Stimulated activated naive CD4-positive, alpha-beta T cell (primary cell): ENCODE data around the gene GATAD2A.
A peak's percentile ranks its signal among the peaks of the same experiment; 100 is the strongest.
"Not testable (repeated sequence)": the region's sequence is repeated elsewhere in the genome, so short reads cannot be mapped to it uniquely, and the experiment has no call there.

Experiments used
- DNase-seq, 6 experiments: peaks; one replicate each; lab custom pipeline; 2025; lab: John Stamatoyannopoulos, UW

GATAD2A gene

GRCh38 chr19:19404879-19405860, at the start of gene GATAD2A:
Gene GATAD2A (plus strand): TSS chr19:19405675. CDS start chr19:19465346, 59,671 bp downstream.
- DNase-seq: peak; percentile 82 to 93 (median 89)

GRCh38 chr19:19356500-19356899, 49.0 kb upstream of the GATAD2A start:
- DNase-seq: no peak

DNA sequence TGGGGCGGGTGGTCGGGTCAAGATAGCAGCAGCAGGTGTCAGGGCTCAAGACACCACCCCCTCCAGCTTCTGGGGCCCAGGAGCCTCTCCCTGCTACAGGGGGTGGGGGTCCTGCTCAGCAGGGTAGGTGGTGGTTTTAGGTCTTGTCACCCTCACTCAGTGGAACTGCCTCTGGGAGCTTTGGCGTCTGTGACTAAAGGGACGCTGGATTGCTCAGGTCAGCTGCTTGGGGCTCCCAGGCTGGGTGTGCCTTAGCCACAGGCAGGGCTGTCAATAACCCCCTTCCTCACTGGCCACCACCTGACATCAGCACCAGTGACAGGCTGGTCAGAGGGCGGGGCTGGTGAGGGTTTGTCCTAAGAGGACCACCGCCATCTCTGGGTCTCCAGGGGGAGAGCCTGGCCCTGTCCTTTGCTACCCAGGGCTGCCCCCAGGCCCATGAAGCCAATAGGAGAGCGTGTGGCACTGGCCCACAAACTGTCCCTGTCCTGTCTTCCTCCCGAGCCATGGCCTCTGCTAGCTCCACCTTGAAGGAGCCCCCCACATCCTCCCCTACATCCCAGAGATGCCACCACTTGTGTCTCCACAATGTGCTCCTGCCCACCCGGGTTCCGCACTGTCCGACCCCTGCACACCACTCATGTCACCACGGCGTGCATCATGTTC, 48.4 kb upstream of the GATAD2A start:
- DNase-seq: no peak

DNA sequence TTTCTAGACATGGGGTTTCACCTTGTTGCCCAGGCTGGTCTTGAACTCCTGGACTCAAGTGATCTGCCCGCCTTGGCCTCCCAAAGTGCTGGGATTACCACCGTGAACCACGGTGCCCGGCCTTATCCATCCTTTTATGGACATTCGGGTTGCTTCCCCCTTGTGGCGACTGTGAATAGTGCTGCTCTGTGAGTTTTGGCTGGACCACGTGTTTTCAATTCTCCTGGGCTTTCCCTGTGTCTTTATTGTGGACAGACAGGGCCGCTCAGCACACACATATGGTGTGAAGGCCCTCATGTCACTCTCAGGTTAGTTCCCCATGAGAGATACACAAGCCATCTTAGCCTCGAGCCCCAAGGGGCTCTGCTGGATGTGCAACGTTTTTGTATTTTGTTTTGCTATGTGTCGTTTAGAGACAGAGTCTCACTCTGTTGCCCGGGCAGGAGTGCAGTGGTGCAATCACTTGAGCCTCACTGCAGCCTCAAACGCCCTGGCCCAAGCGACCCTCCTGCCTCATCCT, 44.3 kb upstream of the GATAD2A start:
- DNase-seq: peak; percentile 16 to 67 (median 43)

- no peak for DNase-seq
These were observed 43.4 kb upstream of the GATAD2A start for GRCh38 chr19:19362075-19362474.

DNA sequence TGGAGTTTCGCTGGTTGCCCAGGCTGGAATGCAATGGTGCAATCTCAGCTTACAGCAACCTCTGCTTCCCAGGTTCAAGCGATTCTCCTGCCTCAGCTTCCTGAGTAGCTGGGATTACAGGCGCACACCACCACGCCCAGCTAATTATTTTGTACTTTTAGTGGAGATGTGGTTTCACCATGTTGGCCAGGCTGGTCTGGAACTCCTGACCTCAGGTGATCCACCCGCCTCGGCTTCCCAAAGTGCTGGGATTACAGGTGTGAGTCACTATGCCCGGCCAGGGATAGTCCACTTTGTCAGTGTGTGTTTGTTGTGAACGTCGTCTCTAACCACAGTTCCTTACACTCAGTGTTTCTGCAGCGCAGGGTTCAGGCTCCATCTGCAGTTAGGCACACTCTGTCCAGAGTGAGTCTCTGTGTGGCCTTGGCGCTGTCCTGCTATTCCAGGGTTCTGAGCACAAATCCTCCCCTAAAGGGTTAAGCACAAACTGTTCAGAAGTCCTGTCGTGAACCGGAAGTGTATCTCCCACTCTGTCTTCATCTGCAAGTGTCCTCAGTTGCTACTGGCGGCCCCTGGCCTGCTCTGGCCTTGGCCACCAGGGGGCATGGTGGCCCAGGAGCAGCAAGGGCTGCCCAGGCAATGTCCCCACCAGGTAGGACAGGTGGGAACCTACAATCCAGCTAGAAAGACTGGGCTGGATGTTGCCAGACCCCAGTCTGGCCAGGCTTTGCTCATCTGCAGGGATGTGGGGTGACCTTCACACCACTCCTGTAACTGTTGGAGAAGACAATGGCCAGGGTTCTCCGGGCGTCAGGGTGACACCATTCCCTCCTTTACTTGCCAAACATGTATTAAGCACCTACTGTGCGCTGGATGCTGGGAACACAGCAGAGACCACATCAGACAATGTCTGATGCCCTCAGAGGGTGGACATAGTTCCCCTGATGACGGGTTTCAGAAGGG, 38.8 kb upstream of the GATAD2A start:
- peak; percentile 20 to 73 (median 60) for DNase-seq

DNA sequence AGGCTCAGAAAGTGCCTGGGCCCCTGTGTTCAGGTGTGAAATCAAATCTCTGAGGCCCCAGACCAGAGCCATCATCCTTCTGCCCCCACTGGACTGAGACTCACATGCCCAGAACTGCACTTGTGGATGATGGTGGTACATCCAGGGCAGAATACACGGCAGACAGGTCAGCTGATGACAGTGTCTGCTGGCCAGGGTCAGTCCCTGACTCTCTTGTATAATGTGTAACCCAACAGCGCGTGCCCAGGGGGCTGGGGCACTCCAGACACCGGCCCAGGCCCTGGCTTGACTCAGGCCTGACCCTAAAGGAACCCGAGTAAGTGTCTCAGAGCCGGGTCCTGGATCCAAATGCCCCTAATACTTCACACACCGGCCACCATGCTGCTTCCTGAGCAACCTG, 37.4 kb upstream of the GATAD2A start:
- DNase-seq: no peak

GRCh38 chr19:19371059-19371458, 34.4 kb upstream of the GATAD2A start:
- DNase-seq: no peak

DNA sequence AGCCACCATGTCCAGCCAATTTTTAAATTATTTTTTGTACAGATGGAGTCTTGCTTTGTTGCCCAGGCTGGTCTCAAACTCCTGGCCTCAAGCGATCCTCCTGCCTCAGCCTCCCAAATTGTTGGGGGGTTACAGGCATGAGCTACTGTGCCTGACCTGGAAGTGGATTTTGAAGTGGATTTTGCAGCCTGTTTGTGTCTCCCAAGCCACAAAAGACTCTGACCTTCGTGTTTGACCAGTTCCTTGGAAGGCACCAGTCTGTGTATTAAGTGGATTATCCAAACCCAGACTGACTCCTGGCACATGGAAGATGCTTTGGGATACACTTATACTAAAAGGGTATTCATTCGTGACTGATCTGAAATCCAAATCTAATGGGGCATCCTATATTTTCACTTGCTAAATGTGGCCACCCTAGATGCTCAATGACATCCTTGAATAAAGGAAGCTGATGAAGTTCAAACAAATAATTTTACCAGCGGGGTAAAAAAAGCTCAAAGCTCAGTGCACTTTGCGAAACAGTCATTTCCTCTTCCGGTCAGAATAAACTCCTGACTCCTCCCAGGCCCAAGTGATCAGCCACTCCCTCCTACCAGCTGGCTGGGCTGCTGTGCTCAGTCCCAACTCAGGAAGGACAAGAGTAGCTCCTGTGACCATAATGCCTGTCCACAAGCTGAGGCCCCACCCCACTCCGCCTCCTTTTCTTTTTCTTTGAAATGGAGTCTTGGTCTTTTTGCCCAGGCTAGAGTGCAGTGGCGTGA, 32.6 kb upstream of the GATAD2A start:
- peak in 2 of 6 experiments; percentile 14 to 15 for DNase-seq

DNA sequence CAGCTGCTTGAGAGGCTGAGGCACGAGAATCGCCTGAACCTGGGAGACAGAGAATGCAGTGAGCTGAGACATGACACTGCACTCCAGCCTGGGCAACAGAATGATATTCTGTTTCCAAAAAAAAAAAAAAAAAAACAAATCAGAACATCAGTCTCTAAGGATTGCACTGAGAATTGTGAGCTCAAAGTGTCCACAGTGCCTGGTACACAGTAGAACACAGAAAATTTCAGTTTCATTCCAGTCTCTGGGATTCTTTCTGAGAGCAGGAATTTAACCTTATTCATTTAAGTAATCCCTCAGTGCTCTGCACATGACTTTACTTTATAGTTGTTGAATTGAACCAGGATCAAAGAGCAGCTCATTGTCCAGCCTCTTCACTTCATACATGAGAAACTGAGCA, 25.9 kb upstream of the GATAD2A start:
- no peak for DNase-seq

GRCh38 chr19:19380316-19380715, 25.2 kb upstream of the GATAD2A start:
- not testable (repeated sequence) for DNase-seq

GRCh38 chr19:19381007-19381926, 24.2 kb upstream of the GATAD2A start:
- no peak for DNase-seq

- DNase-seq: no peak
These were observed 23.4 kb upstream of the GATAD2A start for GRCh38 chr19:19382118-19382517.

- no peak for DNase-seq
These were observed 21.0 kb upstream of the GATAD2A start for GRCh38 chr19:19384486-19384885.

GRCh38 chr19:19385131-19385895, 20.2 kb upstream of the GATAD2A start:
- peak; percentile 98 to 100 (median 99) for DNase-seq

DNA sequence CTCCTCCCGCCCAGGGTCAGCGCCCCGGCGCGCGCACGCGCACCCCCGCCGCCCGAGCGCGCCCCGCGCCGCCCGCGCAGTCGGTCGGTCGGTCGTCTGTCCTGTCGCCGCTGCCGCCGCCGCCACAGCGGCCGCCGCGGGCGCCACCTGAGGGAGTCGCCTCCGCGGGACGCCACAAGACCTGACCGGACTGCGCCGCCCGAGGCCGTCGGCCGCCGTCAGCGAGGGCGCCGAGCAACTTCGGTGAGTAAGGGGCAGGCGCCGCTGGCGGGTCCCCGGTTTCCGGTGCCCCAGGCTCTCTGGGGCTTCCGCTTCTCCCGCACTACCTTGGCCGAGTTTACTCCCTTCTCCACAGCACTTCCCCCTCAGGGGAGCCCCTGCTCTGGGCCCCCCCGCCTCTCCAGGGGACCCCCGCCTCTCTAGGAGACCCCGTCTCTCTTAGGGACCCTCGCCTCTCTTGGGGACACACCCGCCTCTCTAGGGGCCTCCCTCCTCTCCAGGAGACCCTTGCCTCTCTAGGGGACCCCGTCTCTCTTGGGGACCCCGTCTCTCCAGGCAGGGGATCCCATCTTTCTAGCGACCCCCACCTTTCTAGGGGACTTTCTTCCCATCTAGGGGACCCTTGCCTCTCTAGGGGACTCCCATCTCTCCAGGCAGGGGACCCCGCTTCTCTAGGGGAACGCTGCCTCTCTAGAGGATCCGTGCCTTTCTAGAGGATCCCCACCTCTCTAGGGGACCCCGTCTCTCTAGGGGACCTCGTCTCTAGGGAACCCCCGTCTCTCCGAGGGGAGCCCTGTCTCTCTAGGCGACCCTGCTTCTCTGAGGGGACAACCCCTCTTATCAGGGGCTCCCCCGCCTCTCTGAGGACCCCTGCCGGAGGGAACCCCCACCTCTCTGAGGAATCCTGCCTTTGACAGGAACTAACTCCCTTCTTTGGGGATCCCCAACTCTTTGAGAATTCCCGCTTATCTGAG, 19.3 kb upstream of the GATAD2A start:
- peak in 5 of 6 experiments; percentile 30 to 80 (median 40) for DNase-seq

GRCh38 chr19:19387108-19387507, 18.4 kb upstream of the GATAD2A start:
- no peak for DNase-seq
